ENCODE data around the gene CGB8.

GRCh38 chr19:49097453-49098288, 48.8 kb upstream of the CGB8 start:
- TF ChIP-seq ZNF777 (tag by site-specific recombination; IDR thresholded peaks at IDR 0.05; ENCODE audit: borderline replicate concordance): no peak
- no peak for TF ChIP-seq ZNF521 (tag by site-specific recombination; IDR thresholded peaks at IDR 0.05)
- no peak for TF ChIP-seq YY1 (tag by site-specific recombination; IDR thresholded peaks at IDR 0.05)
- TF ChIP-seq ZFP41 (tag by site-specific recombination; IDR thresholded peaks at IDR 0.05; ENCODE audit: borderline replicate concordance): no peak
- TF ChIP-seq ZNF391 (tag by site-specific recombination; IDR thresholded peaks at IDR 0.05; ENCODE audit: borderline replicate concordance, low read depth): no peak
- no peak for TF ChIP-seq ZNF76 (tag by site-specific recombination; IDR thresholded peaks at IDR 0.05; ENCODE audit: borderline replicate concordance, low read depth)
- no peak for TF ChIP-seq ZNF354C (tag by site-specific recombination; IDR thresholded peaks at IDR 0.05; ENCODE audit: borderline replicate concordance, low read depth)
- TF ChIP-seq TCF7L2 (IDR thresholded peaks at IDR 0.05; ENCODE audit: borderline replicate concordance, low read depth, low read length): no peak
